Skin of body (tissue), 2 donors: ENCODE results near the gene AVL9. TPM values are rescaled to one million over a fixed set of nuclear protein-coding genes. Genes with fewer than 3 reads are reported as not detected.
"Not testable (repeated sequence)": the region's sequence is repeated elsewhere in the genome, so short reads cannot be mapped to it uniquely, and the experiment has no call there.

Experiments
- DNase-seq: peaks from one replicate; lab custom pipeline; 2025; lab: John Stamatoyannopoulos, UW
- total RNA-seq: library from RNA; depleted of rRNA; stranded (reverse); fragments of >200 nt; gene quantifications from one replicate; pipeline ENCODE4 v1.2.3, GENCODE V29; 2014

AVL9 gene
- total RNA-seq, 1 donor from 2014 or later: 21.7 TPM

DNA sequence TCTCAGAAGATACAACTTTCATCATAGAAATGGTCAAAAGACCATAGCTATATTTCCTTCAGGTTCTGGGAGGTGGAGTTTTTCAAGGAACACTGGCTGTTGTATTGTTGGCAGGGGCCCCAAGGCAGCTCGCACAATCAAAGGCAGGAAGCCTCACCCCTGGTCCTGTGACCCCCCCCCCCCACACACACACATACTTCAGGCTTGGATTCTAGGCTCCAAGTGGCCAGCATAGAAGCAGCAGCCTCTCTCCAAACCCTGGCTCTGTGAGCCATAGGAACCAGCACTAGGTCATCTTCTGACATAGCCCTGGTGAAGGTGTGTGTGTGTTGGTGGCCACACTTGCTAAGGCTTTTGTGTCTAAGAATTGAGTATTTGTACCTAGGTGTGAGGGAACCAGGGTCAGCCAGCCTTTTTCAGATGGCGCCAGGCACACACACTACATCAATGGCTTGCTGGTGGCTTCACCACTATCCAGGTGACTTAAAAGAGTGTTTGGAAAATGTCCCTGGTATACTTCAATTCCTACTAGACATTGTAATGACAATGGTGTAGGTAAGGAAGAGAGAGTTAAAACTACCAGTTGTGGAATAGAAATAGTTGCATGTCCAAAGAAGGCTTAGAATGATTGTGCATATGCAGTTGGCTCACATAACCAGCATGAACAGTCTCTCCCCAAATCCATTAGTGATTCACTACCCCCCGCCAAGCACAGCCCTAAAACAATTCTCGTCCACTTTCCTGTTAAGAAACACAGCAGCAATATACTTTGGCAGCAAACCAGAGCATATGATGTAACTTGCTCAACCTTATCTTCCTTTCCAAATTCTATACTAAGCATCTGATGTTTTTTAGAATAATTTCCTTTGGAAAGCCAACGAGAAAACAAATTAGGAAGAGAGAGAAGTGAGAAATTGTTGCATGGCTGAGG is 91.3 kb downstream of the AVL9 start:
- DNase-seq: peak; percentile 86

DNA sequence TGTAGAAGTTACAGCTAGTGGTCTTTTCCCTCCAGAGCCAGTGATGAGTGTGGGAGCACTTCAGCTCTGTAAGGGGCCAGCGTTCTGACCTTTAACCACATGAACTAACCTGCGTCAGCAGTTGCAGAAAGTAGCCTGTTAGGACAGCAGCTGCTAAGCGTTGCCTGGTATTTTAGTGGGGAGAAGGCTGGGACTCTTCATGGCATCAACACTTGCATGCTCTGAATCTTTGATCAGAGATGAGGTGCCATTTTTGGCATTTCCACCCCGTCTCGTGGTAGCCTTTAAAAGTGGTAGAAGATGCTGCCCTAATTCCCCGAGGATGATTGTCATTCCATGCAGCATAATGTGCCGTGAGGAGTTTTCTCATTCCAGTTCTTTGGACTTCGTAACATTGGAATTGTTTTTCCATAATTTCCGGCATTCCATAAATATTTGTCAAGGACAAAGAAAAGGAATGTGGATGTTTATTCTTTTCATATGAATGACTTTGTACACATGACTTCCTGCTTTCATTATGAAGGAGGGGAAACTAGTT is 92.2 kb downstream of the AVL9 start:
- DNase-seq: peak; percentile 49

DNA sequence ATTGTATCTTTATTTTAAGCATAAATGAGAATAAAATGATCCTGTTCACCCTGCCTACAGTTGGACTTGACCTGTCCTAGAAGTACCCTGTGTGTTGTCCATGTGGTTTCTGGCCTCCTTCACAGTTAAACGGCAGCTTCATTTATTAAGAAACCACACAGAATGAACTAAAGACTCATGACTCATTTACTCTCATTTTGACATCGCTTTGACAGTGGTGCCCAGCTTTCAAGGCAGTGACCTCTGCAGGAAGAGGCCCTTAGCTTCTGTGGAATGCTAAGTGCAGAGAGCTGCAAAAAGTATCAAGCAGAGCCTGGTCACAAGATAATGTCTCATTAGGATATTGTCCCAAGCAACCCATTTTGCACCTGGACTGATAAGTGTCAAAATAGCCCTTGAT is 93.4 kb downstream of the AVL9 start:
- no peak for DNase-seq

DNA sequence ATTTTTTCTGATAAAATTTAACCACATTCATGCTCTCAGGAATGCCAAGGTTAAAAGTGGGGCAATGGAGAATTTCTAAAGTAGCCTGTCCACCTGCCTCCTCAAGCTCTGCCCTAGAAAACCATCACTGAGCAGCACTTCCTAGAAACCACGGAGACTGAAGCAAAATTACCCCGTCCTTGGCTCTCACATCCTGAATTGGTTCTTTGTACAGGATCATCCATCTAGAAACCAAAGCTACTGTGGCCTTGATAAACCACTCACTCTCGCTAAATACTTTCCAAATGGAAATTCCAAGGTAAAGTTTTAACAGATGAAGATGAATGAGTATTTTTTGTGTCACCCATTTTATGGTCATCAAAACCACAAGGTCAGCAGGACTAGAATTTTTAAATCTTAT is 96.6 kb downstream of the AVL9 start:
- no peak for DNase-seq

DNA sequence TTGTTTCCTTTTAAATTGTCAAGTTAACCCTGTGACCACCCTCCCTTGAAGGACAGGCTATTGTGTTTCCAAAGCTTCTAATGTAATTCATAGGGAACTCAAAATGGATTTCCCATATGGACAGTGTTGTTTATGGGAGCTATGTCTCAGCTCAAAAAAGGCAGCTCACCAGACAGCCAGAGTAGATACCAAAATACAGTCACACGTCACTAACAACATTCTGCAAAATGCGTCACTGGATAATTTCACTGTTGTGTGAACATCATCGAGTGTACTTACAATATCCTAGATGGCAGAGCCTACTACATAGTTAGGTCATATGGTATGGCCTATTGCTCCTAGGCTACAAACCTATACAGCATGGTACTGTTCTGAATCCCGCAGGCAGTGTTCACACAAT is 97.4 kb downstream of the AVL9 start:
- DNase-seq: no peak

DNA sequence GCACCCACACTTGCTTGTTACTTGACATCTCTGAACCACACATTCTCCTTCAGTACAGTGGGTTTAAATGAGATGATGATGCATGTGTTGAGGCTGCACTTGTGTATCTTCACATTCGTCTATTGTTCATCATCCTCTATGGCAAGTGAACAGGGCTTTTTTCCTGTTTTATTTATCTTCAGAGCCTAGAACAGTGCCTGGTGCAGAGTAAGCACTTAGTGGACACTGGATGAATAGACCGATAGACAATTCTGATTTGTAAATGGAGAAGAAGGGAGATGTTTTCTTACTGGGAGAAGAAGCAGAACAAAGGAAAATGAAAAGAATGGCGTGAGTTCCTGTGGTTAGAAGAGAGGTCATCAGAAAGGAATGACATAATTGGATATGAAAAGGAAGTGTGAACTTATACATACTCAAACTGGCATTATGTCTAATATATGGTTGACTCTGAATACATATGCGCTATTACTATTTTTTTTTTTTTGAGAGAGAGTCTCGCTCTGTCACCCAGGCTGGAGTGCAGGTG is 99.7 kb downstream of the AVL9 start:
- DNase-seq: no peak

DNA sequence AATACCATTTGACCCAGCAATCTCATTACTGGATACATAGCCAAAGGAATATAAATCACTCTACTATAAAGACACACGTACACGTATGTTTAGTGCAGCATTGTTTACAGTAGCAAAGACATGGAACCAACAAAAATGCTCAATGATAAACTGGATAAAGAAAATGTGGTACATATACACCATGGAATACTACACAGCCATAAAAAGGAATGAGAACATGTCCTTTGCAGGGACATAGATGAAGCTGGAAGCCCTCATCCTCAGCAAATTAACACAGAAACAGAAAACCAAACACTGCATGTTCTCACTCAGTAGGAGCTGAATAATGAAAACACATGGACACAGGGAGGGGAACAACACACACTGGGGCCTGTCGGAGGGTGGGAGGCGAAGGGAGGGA is 105.9 kb downstream of the AVL9 start:
- DNase-seq: not testable (repeated sequence)

DNA sequence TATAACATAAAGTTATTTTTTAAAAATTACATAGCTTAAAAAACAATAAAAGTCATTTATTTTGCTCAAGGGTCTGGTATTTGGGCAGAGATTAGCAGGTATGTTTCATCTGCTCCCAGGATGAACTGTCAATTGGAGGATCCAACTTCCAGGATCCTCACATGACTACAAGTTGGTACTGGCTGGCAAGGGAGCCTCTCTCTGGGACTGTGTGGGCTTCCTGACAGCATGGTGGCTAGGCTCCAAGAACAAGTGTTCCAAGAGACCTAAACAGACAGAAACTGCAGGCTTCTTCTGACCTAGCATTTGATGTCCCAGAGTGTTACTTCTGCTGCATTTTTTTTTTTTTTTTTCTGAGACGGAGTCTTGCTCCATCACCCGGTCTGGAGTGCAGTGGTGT is 107.2 kb downstream of the AVL9 start:
- DNase-seq: no peak

DNA sequence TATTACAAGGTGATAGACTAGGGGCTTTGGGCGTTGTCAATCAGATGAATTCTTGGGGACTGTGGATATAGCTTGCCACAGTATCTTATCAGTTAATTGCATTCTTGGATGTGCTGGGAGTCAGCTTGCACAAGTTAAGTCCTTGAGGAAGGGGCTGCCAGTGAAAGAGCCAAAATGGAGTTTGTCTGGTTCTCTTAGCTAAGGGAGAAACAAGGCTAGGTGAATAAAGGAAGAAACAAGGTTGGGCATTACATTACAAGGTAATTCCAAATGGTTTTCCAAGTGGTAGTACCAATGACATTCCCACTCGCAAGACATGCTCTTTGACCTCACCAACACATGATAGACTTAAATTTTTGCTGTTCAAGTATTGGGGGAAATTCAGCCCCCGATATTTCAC is 108.2 kb downstream of the AVL9 start:
- not testable (repeated sequence) for DNase-seq

DNA sequence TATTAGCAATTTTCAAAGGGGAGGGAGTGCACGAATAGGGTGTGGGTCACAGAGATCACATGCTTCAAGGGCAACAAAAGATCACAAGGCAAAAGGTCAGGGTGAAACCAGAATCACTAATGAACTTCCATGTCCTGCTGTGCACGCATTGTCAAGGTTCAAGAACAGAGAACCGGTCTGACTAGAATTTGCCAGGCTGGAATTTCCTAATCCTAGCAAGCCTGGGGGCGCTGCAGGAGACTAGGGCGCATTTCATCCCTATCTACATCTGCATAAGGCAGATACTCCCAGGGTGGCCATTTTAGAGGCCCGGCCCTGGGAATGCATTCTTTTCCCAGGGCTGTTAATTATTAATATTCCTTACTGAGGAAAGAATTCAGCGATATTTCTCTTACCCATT is 108.8 kb downstream of the AVL9 start:
- not testable (repeated sequence) for DNase-seq

DNA sequence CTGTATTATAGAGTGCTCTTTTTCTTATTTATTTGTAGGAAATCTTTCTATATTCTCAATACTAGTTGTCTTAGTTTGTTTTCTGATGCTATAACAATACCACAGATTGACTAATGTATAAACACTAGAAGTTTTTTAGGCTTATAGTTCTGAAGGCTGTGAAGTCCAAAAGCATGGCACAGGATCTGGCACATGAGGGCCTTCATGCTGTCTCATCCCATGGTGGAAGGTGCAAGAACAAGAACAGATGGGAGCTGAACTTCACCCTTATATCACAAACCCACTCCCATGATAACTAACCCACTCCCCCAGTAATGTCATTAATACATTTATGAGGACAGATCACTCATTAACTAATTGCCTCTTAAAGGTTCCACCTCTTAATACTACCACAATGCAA is 109.7 kb downstream of the AVL9 start:
- DNase-seq: no peak

DNA sequence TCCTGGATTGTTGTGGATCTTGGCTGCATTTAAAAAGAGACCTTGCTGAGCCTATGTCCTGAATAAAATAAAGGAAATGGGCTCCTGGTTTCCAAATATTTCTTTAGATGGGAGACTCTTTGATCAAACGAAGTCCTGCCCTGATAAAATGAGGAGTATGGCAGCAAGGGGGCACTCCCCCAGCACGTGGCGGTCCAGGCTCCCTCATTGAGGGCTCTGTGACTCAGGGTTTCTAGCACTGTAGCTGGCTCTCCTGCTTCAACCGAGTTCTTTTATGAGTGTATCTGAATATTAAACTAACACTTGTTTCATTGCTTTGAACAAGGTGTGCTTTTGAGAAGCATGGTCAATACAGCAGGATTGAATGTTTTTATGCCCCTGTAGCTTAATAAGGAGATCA is 114.2 kb downstream of the AVL9 start:
- no peak for DNase-seq

DNA sequence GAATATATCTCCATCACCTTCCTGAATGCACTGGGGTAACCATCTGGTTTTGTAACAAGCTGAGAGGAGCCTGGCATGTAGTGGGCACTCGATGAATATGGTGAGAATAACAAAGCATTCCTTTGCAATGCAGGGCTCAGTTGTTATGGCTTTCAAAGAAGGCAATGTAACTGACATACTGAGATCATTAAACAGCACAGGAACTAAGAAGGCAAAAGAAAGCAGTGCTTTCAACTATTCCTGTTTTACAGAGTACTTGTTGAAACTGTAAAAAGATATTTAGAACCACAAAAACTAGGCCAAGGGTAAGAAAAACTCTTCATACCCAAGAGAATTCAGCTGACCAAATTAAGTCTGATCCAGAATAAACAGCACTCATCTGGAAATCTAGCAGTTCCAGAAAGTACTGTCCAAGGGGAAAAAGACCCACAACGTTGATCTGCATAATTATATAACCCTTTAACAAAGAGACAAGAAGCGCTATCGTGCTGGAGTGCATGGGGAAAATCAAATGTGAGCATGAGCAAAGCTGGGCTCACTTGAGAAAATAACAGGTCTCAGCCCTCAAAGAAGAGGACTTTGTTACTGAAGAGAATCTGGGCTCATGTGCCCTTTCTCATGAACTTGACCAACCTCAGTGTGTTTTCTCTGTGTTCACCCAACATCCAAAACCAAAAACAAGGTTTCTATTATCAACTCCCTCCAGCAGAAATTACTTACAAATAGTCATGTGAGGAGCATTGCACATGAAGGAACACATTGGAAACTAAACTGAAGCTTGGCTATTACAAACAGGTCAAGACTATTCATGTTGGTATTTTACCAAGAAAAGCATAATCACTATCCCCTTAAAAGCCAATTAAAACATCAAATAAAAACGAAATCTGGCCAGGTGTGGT is 116.2 kb downstream of the AVL9 start:
- peak; percentile 16 for DNase-seq

DNA sequence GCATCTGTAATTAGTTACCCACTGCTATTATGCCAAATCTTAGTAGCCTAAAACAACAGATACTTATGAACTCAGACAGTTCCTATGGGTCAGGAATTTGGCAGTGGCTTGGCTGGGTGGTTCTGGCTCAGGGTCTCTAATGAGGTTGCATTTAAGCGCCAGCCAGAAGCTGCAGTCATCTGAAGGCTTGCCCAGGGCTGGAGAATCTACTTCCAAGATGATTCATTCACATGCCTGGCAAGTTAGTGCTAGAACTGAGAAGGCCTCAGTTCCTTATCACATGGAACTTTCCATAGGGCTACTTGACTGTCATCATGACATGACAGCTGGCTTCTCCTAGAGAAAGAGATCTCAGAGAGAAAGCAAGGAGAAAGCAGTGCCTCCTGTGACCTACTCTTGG is 121.3 kb downstream of the AVL9 start:
- DNase-seq: no peak

DNA sequence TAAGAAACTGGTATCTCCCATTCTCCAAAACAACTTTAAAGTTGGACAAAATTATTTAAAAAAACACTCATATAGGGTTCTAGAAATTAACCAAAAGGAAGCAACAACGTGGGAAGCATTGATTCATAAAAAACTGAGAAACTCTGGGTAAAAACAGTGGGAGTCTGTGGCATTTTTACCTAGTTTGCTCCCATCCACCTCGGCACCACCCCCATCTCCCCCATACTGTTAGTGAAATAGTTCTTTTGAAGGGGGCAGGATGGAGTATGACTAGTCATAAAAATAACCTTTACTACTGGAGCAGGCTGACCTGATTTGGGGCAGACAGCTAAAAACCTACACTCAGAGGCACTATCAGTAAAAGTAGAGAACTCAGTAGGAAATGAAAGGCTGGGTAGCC is 123.2 kb downstream of the AVL9 start:
- no peak for DNase-seq

DNA sequence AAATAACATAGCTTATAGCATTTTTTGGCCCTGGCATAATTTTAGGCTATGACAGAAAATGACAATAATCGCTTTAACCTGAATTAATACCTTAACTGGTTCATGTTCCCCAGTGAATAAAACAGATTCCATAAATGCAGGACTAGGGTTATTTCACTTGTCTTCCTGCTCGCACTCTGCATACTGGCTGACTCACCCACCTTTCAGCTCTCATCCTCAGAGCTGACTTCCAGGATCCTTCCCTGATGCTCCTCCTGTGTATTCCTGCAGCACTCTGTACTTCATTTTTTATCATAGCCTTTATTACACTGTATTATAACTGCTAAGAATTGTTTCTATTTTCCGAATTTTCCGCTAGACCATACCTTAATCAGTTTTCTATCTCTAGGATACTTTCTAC is 123.7 kb downstream of the AVL9 start:
- no peak for DNase-seq

DNA sequence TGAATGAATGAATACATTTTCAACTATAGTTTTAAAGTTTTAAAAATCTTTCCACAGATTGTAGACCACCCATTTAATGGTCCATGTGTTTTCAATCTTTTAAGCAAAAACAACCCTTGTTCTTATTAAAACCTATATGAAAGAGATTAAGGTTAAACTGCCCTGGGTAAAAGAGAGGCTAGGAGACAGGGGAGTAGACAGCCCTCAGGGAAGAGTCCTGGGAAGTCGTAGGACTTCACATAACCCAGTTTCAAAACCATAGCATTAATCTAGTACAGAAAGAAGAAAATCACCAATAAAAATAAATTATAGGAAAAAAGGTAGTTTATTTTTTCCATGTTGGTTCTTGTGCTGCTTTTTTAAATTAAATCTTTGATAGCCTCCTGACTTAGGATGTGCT is 124.1 kb downstream of the AVL9 start:
- DNase-seq: not testable (repeated sequence)

DNA sequence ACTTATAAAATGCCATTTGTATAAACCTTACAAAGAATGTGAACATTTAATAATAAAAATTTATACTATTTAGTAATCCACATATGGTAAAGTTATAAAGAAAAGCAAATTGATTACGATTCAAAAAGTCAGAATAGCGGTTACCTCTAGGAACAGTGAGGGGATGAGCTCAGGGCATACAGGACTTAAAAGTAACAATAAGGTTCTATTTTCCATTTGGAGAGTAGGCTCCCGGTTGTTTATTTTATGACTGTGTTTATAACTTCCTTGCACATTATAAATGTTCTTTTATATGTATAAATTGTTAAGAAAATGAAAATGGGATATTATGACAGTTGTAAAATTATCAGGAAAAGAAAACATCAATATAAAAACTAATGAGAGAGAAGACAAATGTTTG is 135.7 kb downstream of the AVL9 start:
- DNase-seq: no peak

DNA sequence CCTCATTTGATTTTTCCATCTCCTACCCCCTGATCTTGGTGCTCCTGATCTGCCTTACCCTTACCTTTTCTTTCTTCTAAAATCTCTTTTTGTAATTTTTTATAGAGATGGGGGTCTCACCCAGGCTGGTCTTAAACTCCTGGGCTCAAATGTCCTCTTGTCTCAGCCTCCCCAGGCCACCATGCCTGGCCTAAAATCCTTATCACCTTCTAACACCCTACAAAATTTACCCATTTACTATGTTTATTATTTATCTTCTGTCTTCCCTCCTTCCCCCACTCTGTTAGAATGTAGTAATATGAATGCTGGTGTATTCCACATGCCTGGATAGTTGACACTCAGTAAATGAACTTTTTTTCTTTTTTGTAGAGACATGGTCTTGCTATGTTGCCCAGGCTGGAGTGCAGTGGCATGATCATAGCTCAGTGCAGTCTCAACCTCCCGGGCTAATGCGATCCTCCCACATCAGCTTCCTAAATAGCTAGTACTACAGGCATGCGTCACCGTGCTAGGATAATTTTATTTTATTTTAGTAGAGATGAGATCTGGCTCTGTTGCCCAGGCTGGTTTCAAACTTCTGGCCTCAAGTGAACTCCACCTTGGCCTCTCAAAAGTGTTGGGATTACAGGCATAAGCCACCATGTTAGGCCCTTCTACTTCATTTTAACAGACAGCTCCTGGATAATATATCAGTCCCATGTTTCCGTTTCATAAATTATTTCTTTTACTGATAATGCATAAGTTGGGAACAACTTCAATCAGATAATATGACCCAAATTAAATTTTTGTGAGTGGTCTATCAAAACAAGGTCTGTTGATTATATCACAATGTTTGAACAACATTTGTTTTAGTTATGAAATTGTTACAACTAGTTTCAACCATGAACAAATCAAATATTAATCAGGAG is 136.6 kb downstream of the AVL9 start:
- not testable (repeated sequence) for DNase-seq

DNA sequence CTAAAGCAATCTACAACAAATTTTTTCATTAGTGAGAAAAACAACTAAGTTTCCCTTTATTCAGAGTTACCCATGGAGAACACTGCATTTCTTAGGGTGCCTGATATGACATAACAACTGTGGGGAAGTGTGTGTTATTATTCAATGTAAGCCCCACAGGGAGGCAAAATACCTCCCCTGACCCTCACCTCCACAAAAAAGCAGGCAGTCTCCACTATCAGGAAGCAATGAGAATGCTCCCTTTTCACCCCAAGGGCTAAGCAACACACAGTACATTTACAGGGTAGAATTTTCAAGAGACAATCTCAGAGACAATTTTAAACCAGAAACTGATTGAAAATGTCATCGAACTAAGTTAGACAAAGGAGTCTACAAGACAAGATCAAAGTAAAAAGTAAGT is 138.2 kb downstream of the AVL9 start:
- not testable (repeated sequence) for DNase-seq
